IPS DF 6.9 (cell line): ENCODE data around the gene TAF8.
"Not testable (repeated sequence)": the region's sequence is repeated elsewhere in the genome, so short reads cannot be mapped to it uniquely, and the experiment has no call there.

Experiments used
- DNase-seq: peaks from one replicate; pipeline ENCODE4 v3.0.0-alpha.2; 2013; ENCODE audit warnings: low read depth, low spot score
- H3K27ac ChIP-seq: one replicate; pipeline ENCODE4 v1.5.1; 2013; ENCODE audit warnings: low read length, control low read depth
- H3K27me3 ChIP-seq: 2 replicates; pipeline ENCODE4 v1.6.1; 2013; ENCODE audit warnings: mild to moderate bottlenecking, low read length; ENCODE audit not compliant: control insufficient read depth, insufficient read depth
- H3K36me3 ChIP-seq: 2 replicates; pipeline ENCODE4 v1.6.1; 2013; ENCODE audit warnings: low read length; ENCODE audit not compliant: control insufficient read depth, insufficient read depth
- H3K4me1 ChIP-seq: 2 replicates; pipeline ENCODE4 v1.6.1; 2013; ENCODE audit warnings: low read length; ENCODE audit not compliant: control insufficient read depth, insufficient read depth
- H3K4me3 ChIP-seq: 2 replicates; pipeline ENCODE4 v1.5.1; 2013; ENCODE audit warnings: mild to moderate bottlenecking, low read length
- H3K9me3 ChIP-seq: 2 replicates; pipeline ENCODE4 v1.6.1; 2013; ENCODE audit warnings: low read length, inconsistent platforms; ENCODE audit not compliant: control insufficient read depth, insufficient read depth
- WGBS: extraction: QIAGEN DNeasy Blood & Tissue Kit; methylation state at CpG from one replicate; pipeline ENCODE4 v1.1.7; 2013; ENCODE audit warnings: mixed read lengths, missing lambda C conversion rate; ENCODE audit not compliant: insufficient read length, insufficient coverage; 5-methylcytosine and 5-hydroxymethylcytosine counted together

Gene TAF8

GRCh38 chr6:42050297-42051267, at the start of gene TAF8:
TSS of gene TAF8 (plus strand) at chr6:42050524. CDS start at chr6:42050542, 18 bp downstream.
- Histone ChIP-seq H3K27me3 (peaks cover 28% of the 10 kb centered on the region), H3K36me3 (peaks cover 5% of the 10 kb centered on the region; the same call in 1 of the 2 replicates), H3K4me3 (peak within 1 kb of the TSS; percentile 90; the same call in 1 of the 2 replicates), H3K27ac (no peak within 1 kb of the TSS), H3K9me3 (no peaks in the 10 kb centered on the region), H3K4me1 (0 out of 2 replicates have a peak, but pooled peaks cover 2% of the 10 kb centered on the region)
- WGBS: no CpG with 5 or more reads among the region's 59 CpGs
- DNase-seq: peak; percentile 79

GRCh38 chr6:42001506-42001905, 48.8 kb upstream of the TAF8 start:
- Histone ChIP-seq H3K36me3 (no peaks in the 10 kb centered on the region), H3K27me3 (no peaks in the 10 kb centered on the region), H3K27ac (no peak overlapping the region), H3K4me1 (no peaks in the 10 kb centered on the region), H3K4me3 (no peak overlapping the region), H3K9me3 (no peaks in the 10 kb centered on the region)
- no CpG with 5 or more reads among the region's 6 CpGs for WGBS
- DNase-seq: no peak

- WGBS: no CpG with 5 or more reads among the region's 1 CpG
- DNase-seq, H3K27ac ChIP-seq, H3K27me3 ChIP-seq, H3K4me3 ChIP-seq, H3K4me1 ChIP-seq, H3K36me3 ChIP-seq, H3K9me3 ChIP-seq: not testable (repeated sequence)
Measured at GRCh38 chr6:42003658-42004057, 46.7 kb upstream of the TAF8 start.

GRCh38 chr6:42007286-42008137, 42.8 kb upstream of the TAF8 start:
- Histone ChIP-seq H3K4me1 (peaks cover 4% of the 10 kb centered on the region; the same call in 1 of the 2 replicates), H3K9me3 (no peaks in the 10 kb centered on the region), H3K27ac (no peak overlapping the region), H3K4me3 (no peak overlapping the region), H3K36me3 (no peaks in the 10 kb centered on the region), H3K27me3 (no peaks in the 10 kb centered on the region)
- WGBS: no CpG with 5 or more reads among the region's 15 CpGs
- DNase-seq: no peak

GRCh38 chr6:42008138-42008528, 42.2 kb upstream of the TAF8 start:
- H3K4me3 ChIP-seq, H3K27ac ChIP-seq, DNase-seq, H3K36me3 ChIP-seq, H3K9me3 ChIP-seq, H3K4me1 ChIP-seq, H3K27me3 ChIP-seq: not testable (repeated sequence)
- no CpG with 5 or more reads among the region's 8 CpGs for WGBS

GRCh38 chr6:42009844-42010184, 40.5 kb upstream of the TAF8 start:
- no peaks in the 10 kb centered on the region for H3K36me3 ChIP-seq
- no peak overlapping the region for H3K27ac ChIP-seq
- H3K4me3 ChIP-seq: no peak overlapping the region
- H3K9me3 ChIP-seq: no peaks in the 10 kb centered on the region
- no peak for DNase-seq
- no peaks in the 10 kb centered on the region for H3K27me3 ChIP-seq
- peaks cover 4% of the 10 kb centered on the region; the same call in 1 of the 2 replicates for H3K4me1 ChIP-seq

- Histone ChIP-seq H3K9me3 (no peaks in the 10 kb centered on the region), H3K36me3 (no peaks in the 10 kb centered on the region), H3K4me3 (no peak overlapping the region), H3K27ac (no peak overlapping the region), H3K4me1 (peaks cover 4% of the 10 kb centered on the region; the same call in 1 of the 2 replicates), H3K27me3 (no peaks in the 10 kb centered on the region)
- DNase-seq: no peak
- no CpG with 5 or more reads among the region's 11 CpGs for WGBS
Measured at GRCh38 chr6:42010185-42010891, 40.0 kb upstream of the TAF8 start.

GRCh38 chr6:42010909-42011308, 39.4 kb upstream of the TAF8 start:
- no peaks in the 10 kb centered on the region for H3K9me3 ChIP-seq
- H3K27me3 ChIP-seq: no peaks in the 10 kb centered on the region
- peaks cover 4% of the 10 kb centered on the region; the same call in 1 of the 2 replicates for H3K4me1 ChIP-seq
- H3K27ac ChIP-seq: no peak overlapping the region
- H3K4me3 ChIP-seq: no peak overlapping the region
- no peak for DNase-seq
- no peaks in the 10 kb centered on the region for H3K36me3 ChIP-seq
- WGBS: no CpG with 5 or more reads among the region's 1 CpG

GRCh38 chr6:42012501-42013133, 37.7 kb upstream of the TAF8 start:
- Histone ChIP-seq H3K27ac (no peak overlapping the region), H3K4me3 (no peak overlapping the region), H3K27me3 (no peaks in the 10 kb centered on the region), H3K4me1 (peaks cover 4% of the 10 kb centered on the region; the same call in 1 of the 2 replicates), H3K9me3 (no peaks in the 10 kb centered on the region), H3K36me3 (no peaks in the 10 kb centered on the region)
- WGBS: no CpG with 5 or more reads among the region's 3 CpGs
- DNase-seq: no peak
